ENCODE data around the gene CUL4B.
"Not testable (repeated sequence)": the region's sequence is repeated elsewhere in the genome, so short reads cannot be mapped to it uniquely, and the experiment has no call there.

The CUL4B gene

GRCh38 chrX:120560842-120561633, at the start of gene CUL4B:
Gene CUL4B (minus strand): TSS chrX:120560962. CDS start chrX:120560638, 324 bp downstream.
- DNase-seq (ENCODE audit: low read depth in 2 of 2) = peak; percentile 79 to 85

GRCh38 chrX:120604361-120604782, 43.6 kb upstream of the CUL4B start:
- no peak for DNase-seq (ENCODE audit: low read depth in 2 of 2)

GRCh38 chrX:120603707-120604360, 43.1 kb upstream of the CUL4B start, which contains the start of gene MCTS1:
Gene MCTS1 (plus strand): TSS chrX:120604101. CDS start chrX:120604237, 136 bp downstream.
- peak; percentile 41 to 65 for DNase-seq (ENCODE audit: low read depth in 2 of 2)

GRCh38 chrX:120585702-120586101, 24.9 kb upstream of the CUL4B start:
- no peak for DNase-seq (ENCODE audit: low read depth in 2 of 2)

- DNase-seq (ENCODE audit: low read depth in 2 of 2) = no peak
These were observed 14.8 kb upstream of the CUL4B start for GRCh38 chrX:120575379-120576114.

GRCh38 chrX:120573806-120574205, 13.0 kb upstream of the CUL4B start:
- not testable (repeated sequence) for DNase-seq (ENCODE audit: low read depth in 2 of 2)

- DNase-seq (ENCODE audit: low read depth in 2 of 2) = no peak
These were observed 9.3 kb upstream of the CUL4B start for GRCh38 chrX:120570011-120570600.

GRCh38 chrX:120568609-120569008, 7.8 kb upstream of the CUL4B start:
- no peak for DNase-seq (ENCODE audit: low read depth in 2 of 2)

GRCh38 chrX:120568035-120568434, 7.3 kb upstream of the CUL4B start:
- DNase-seq (ENCODE audit: low read depth in 2 of 2) = no peak

- no peak for DNase-seq (ENCODE audit: low read depth in 2 of 2)
These were observed 6.1 kb upstream of the CUL4B start for GRCh38 chrX:120566817-120567216.

- no peak for DNase-seq (ENCODE audit: low read depth in 2 of 2)
These were observed 4.2 kb upstream of the CUL4B start for GRCh38 chrX:120564925-120565324.

- DNase-seq (ENCODE audit: low read depth in 2 of 2) = no peak
These were observed 1.8 kb upstream of the CUL4B start for GRCh38 chrX:120562569-120562926.

GRCh38 chrX:120561634-120562568, 1.1 kb upstream of the CUL4B start:
- no peak for DNase-seq (ENCODE audit: low read depth in 2 of 2)

- peak in 1 of 2 donors; percentile 13 for DNase-seq (ENCODE audit: low read depth in 2 of 2)
These were observed 339 bp downstream of the CUL4B start for GRCh38 chrX:120560405-120560841.

GRCh38 chrX:120559804-120560203, 958 bp downstream of the CUL4B start:
- no peak for DNase-seq (ENCODE audit: low read depth in 2 of 2)

GRCh38 chrX:120556251-120556650, 4.5 kb downstream of the CUL4B start:
- no peak for DNase-seq (ENCODE audit: low read depth in 2 of 2)

- no peak for DNase-seq (ENCODE audit: low read depth in 2 of 2)
These were observed 11.0 kb downstream of the CUL4B start for GRCh38 chrX:120549483-120550452.

GRCh38 chrX:120536061-120536460, 24.7 kb downstream of the CUL4B start:
- DNase-seq (ENCODE audit: low read depth in 2 of 2) = no peak

- DNase-seq (ENCODE audit: low read depth in 2 of 2) = no peak
These were observed 26.2 kb downstream of the CUL4B start for GRCh38 chrX:120534413-120535205.
